Neutrophil (primary cell): ENCODE measurements around the gene REEP3.

Source experiments
- H3K27ac ChIP-seq: fragments of 200-600 bp; sonication (generic); 2 replicates; pipeline ENCODE4 v1.5.1; 2016; ENCODE audit warnings: mild to moderate bottlenecking, moderate library complexity
- H3K27me3 ChIP-seq: fragments of 200-600 bp; sonication (generic); 2 replicates; pipeline ENCODE4 v1.6.0; 2016; ENCODE audit warnings: mild to moderate bottlenecking
- H3K36me3 ChIP-seq: fragments of 200-600 bp; sonication (generic); 2 replicates; pipeline ENCODE4 v1.5.1; 2017
- H3K4me1 ChIP-seq, 2 experiments: fragments of 200-600 bp in 1 of 2; sonication (generic) in 1 of 2; 1 replicate in 1 of 2; 2 replicates in 1 of 2; pipeline versions ENCODE4 v1.5.1 to v1.6.1; 2013 to 2016; ENCODE audit warnings: low read depth in 1 of 2, low read length in 1 of 2, mild to moderate bottlenecking in 1 of 2, moderate library complexity in 1 of 2; ENCODE audit not compliant: control insufficient read depth in 1 of 2, insufficient read depth in 1 of 2
- H3K4me3 ChIP-seq, 2 experiments: fragments of 200-600 bp in 1 of 2; sonication (generic) in 1 of 2; 1 replicate in 1 of 2; 2 replicates in 1 of 2; pipeline ENCODE4 v1.5.1; 2013 to 2016; ENCODE audit warnings: low read depth in 1 of 2, low read length in 1 of 2, mild to moderate bottlenecking in 1 of 2, moderate library complexity in 1 of 2
- H3K9me3 ChIP-seq: fragments of 200-600 bp; sonication (generic); 2 replicates; pipeline ENCODE4 v1.5.1; 2016
- CTCF ChIP-seq: fragments of 200-600 bp; sonication (generic); IDR thresholded peaks from 2 replicates; pipeline ENCODE4 v1.5.1; 2016; ENCODE audit warnings: antibody characterized with exemption

The REEP3 gene

GRCh38 chr10:63520500-63521415 lies at the start of gene REEP3:
REEP3 (plus strand) TSS chr10:63521401; CDS start chr10:63521546, 145 bp downstream.
- Histone ChIP-seq H3K9me3 (no peaks in the 10 kb centered on the region), H3K4me1 (peaks cover 16 to 20% of the 10 kb centered on the region in 2 experiments), H3K27ac (peak within 1 kb of the TSS; percentile 91), H3K36me3 (no peaks in the 10 kb centered on the region), H3K27me3 (no peaks in the 10 kb centered on the region), H3K4me3 (peak within 1 kb of the TSS; percentile 68 to 76)
- TF ChIP-seq CTCF, result no peak

- Histone ChIP-seq H3K27ac (no peak overlapping the region), H3K4me1 (no peaks in the 10 kb centered on the region), H3K27me3 (no peaks in the 10 kb centered on the region), H3K36me3 (no peaks in the 10 kb centered on the region), H3K4me3 (no peak overlapping the region), H3K9me3 (no peaks in the 10 kb centered on the region)
- no peak for TF ChIP-seq CTCF
These were observed 46.7 kb upstream of the REEP3 start for GRCh38 chr10:63474488-63474887.

- no peaks in the 10 kb centered on the region for H3K27me3 ChIP-seq
- H3K4me3 ChIP-seq, result no peak overlapping the region
- no peak overlapping the region for H3K27ac ChIP-seq
- no peak for TF ChIP-seq CTCF
- H3K36me3 ChIP-seq, result no peaks in the 10 kb centered on the region
- H3K9me3 ChIP-seq, result no peaks in the 10 kb centered on the region
- no peaks in the 10 kb centered on the region for H3K4me1 ChIP-seq
These were observed 43.3 kb upstream of the REEP3 start for GRCh38 chr10:63477927-63478326.

- H3K27me3 ChIP-seq, result no peaks in the 10 kb centered on the region
- H3K4me1 ChIP-seq, result no peaks in the 10 kb centered on the region
- no peak overlapping the region for H3K27ac ChIP-seq
- H3K36me3 ChIP-seq, result no peaks in the 10 kb centered on the region
- H3K4me3 ChIP-seq, result no peak overlapping the region
- no peak for TF ChIP-seq CTCF
- no peaks in the 10 kb centered on the region for H3K9me3 ChIP-seq
These were observed 42.6 kb upstream of the REEP3 start for GRCh38 chr10:63478564-63478963.

GRCh38 chr10:63480237-63480636 lies 41.0 kb upstream of the REEP3 start:
- Histone ChIP-seq H3K9me3 (no peaks in the 10 kb centered on the region), H3K4me1 (no peaks in the 10 kb centered on the region), H3K4me3 (no peak overlapping the region), H3K27ac (no peak overlapping the region), H3K36me3 (no peaks in the 10 kb centered on the region), H3K27me3 (no peaks in the 10 kb centered on the region)
- TF ChIP-seq CTCF, result no peak
